Endothelial cell of umbilical vein (primary cell): ENCODE data around the gene CDK5RAP2. TPM values are rescaled to one million over a fixed set of nuclear protein-coding genes. Genes with fewer than 3 reads are reported as not detected.

Experiments
- BruUV-seq: library from RNA; stranded (reverse); fragments of 400-500 nt; replicated peaks from 2 replicates; lab custom pipeline; 2021; lab: Mats Ljungman, UMichigan
- CTCF ChIA-PET: fragments of 300-600, 350-600 bp; sonication (Branson Sonifier 250); formaldehyde crosslinking; loops from one replicate; lab custom pipeline; 2021; ENCODE audit warnings: antibody characterized with exemption, inconsistent platforms; lab: Charles Lee
- POLR2A ChIA-PET: fragments of 300-600, 350-600 bp; sonication (Branson Sonifier 250); formaldehyde crosslinking; loops from one replicate; lab custom pipeline; 2021; ENCODE audit warnings: antibody characterized with exemption, inconsistent platforms; lab: Charles Lee
- DNase-seq: peaks from one replicate; pipeline ENCODE4 v3.0.0-alpha.2; 2011; ENCODE audit warnings: low read depth, low spot score
- FAIRE-seq: peaks from 2 replicates; lab custom pipeline; 2011; peaks lifted over from hg19 to GRCh38; lab: Jason Lieb, UNC
- H2AFZ ChIP-seq: 2 replicates; pipeline ENCODE4 v1.6.0; 2012; ENCODE audit warnings: low read depth, low read length, control low read depth, inconsistent platforms
- H3K27ac ChIP-seq: 2 replicates; pipeline ENCODE4 v1.5.1; 2011; ENCODE audit warnings: low read depth, mild to moderate bottlenecking, control low read depth, low read length, moderate library complexity; ENCODE audit not compliant: insufficient read depth
- H3K27me3 ChIP-seq, 2 experiments: 2 replicates each; pipeline versions ENCODE4 v1.6.0 to v1.6.1; 2011; ENCODE audit warnings: low read length in 2 of 2, mixed read lengths in 1 of 2; ENCODE audit not compliant: control insufficient read depth in 2 of 2, insufficient read depth in 2 of 2
- H3K36me3 ChIP-seq, 2 experiments: 2 replicates in 1 of 2; 3 replicates in 1 of 2; pipeline ENCODE4 v1.5.1; 2011; ENCODE audit warnings: low read length in 2 of 2, mild to moderate bottlenecking in 1 of 2, moderate library complexity in 1 of 2; ENCODE audit not compliant: control insufficient read depth in 2 of 2, insufficient read depth in 2 of 2; ENCODE audit errors: extremely low read depth in 1 of 2
- H3K4me1 ChIP-seq: 3 replicates; pipeline ENCODE4 v1.5.1; 2011; ENCODE audit warnings: mild to moderate bottlenecking, low read length; ENCODE audit not compliant: control insufficient read depth, insufficient read depth; ENCODE audit errors: extremely low read depth
- H3K4me2 ChIP-seq: 2 replicates; pipeline ENCODE4 v1.6.1; 2011; ENCODE audit warnings: low read length, control low read depth, mixed read lengths; ENCODE audit not compliant: insufficient read depth
- H3K4me3 ChIP-seq, 3 experiments: fragments of 200-600 bp in 1 of 3; sonication (generic), shearing (Covaris generic) in 1 of 3; replicated peaks in 1 of 3; 2 replicates each; pipeline ENCODE4 v1.5.1; 2011 to 2016; ENCODE audit warnings: control low read depth in 3 of 3, low read length in 3 of 3, mild to moderate bottlenecking in 2 of 3, inconsistent platforms in 1 of 3, low read depth in 1 of 3, moderate library complexity in 1 of 3; ENCODE audit not compliant: insufficient read depth in 1 of 3
- H3K79me2 ChIP-seq: 2 replicates; pipeline ENCODE4 v1.6.0; 2012; ENCODE audit warnings: low read length, inconsistent platforms; ENCODE audit not compliant: control insufficient read depth, insufficient read depth
- H3K9ac ChIP-seq: replicated peaks from 2 replicates; pipeline ENCODE3; 2011; ENCODE audit warnings: low read length, control low read depth; ENCODE audit not compliant: insufficient read depth; ENCODE audit errors: extremely low read depth
- H3K9me1 ChIP-seq: replicated peaks from 3 replicates; pipeline ENCODE4 v1.6.0; 2011; ENCODE audit warnings: mild to moderate bottlenecking, low read length; ENCODE audit not compliant: control insufficient read depth, insufficient read depth; ENCODE audit errors: extremely low read depth
- H3K9me3 ChIP-seq: replicated peaks from 2 replicates; pipeline ENCODE4 v1.5.1; 2012; ENCODE audit warnings: low read length, inconsistent platforms; ENCODE audit not compliant: control insufficient read depth, insufficient read depth
- H4K20me1 ChIP-seq: replicated peaks from 2 replicates; pipeline ENCODE3; 2011; ENCODE audit warnings: mild to moderate bottlenecking, low read length; ENCODE audit not compliant: control insufficient read depth, insufficient read depth; ENCODE audit errors: extremely low read depth
- EZH2 ChIP-seq: IDR thresholded peaks from 2 replicates; pipeline ENCODE4 v1.6.1; 2012; ENCODE audit warnings: borderline replicate concordance, low read depth, mild to moderate bottlenecking, moderate library complexity, low read length, inconsistent platforms; ENCODE audit not compliant: severe bottlenecking
- FOS ChIP-seq: IDR thresholded peaks from 2 replicates; pipeline ENCODE4 v1.6.1; 2011; ENCODE audit warnings: mild to moderate bottlenecking, low read length, moderate library complexity, borderline replicate concordance; ENCODE audit not compliant: insufficient read depth
- GATA2 ChIP-seq: IDR thresholded peaks from 2 replicates; pipeline ENCODE4 v1.7.0; 2011; ENCODE audit warnings: low read depth, mild to moderate bottlenecking, moderate library complexity, mixed read lengths, low read length; ENCODE audit not compliant: insufficient read length, insufficient read depth
- JUN ChIP-seq: IDR thresholded peaks from 2 replicates; pipeline ENCODE4 v1.6.1; 2011; ENCODE audit warnings: borderline replicate concordance, low read depth; ENCODE audit not compliant: insufficient read length, insufficient read depth
- MYC ChIP-seq: IDR thresholded peaks from one replicate; pipeline ENCODE4 v1.6.1; 2011; ENCODE audit warnings: mild to moderate bottlenecking, low read depth, low read length
- POLR2A ChIP-seq: IDR thresholded peaks from 2 replicates; pipeline ENCODE4 v1.6.1; 2012; ENCODE audit warnings: low read depth, mild to moderate bottlenecking, control low read depth, low read length
- POLR2AphosphoS5 ChIP-seq: IDR thresholded peaks from 2 replicates; pipeline ENCODE4 v1.6.1; 2012; ENCODE audit warnings: low read depth, mild to moderate bottlenecking, control low read depth, low read length, moderate library complexity; ENCODE audit not compliant: insufficient read depth
- dilution Hi-C: fragments of 300-500 bp; cut with MboI; formaldehyde crosslinking; loops from one replicate; pipeline ENCODE4 v1.15.0; 2019; ENCODE audit warnings: low sequenced_read_pairs; ENCODE audit not compliant: extremely low pct_ligation_motif_present
- intact Hi-C: fragments of 100-400 bp; cut with micrococcal nuclease; formaldehyde crosslinking; loops from one replicate; pipeline ENCODE4 v1.10.0; 2022
- polyA plus RNA-seq, 4 experiments: library from polyadenylated mRNA; depleted of rRNA in 3 of 4; stranded (reverse) in 3 of 4; unstranded in 1 of 4; fragments of >200 nt; gene quantifications; 2 replicates each; pipeline versions ENCODE4 v1.2.1 to v1.2.3, GENCODE V29; 2011 to 2012; ENCODE audit warnings: missing spikeins in 1 of 4
- total RNA-seq: library from RNA; stranded (reverse); gene quantifications from 2 replicates; pipeline ENCODE4 v1.2.3, GENCODE V29; 2021
- TF ChIP-seq, protein P1 (sequence below), 2 donors: IDR thresholded peaks; 1 replicate in 1 of 2; 2 replicates in 1 of 2; pipeline ENCODE4 v1.5.1; 2011; ENCODE audit warnings: low read length in 2 of 2, mild to moderate bottlenecking in 2 of 2, moderate library complexity in 2 of 2, control low read depth in 1 of 2, inconsistent platforms in 1 of 2, low read depth in 1 of 2; ENCODE audit not compliant: insufficient read depth in 1 of 2; ENCODE audit errors: extremely low read depth in 1 of 2
- TF ChIP-seq, protein P2 (sequence below): IDR thresholded peaks from 2 replicates; pipeline ENCODE4 v1.6.1; 2011; ENCODE audit not compliant: insufficient read depth, insufficient read length

The CDK5RAP2 gene
- total and polyA plus RNA-seq, 2 donors (not counting 3 experiments of a cell fraction or from before 2014, with no cell fraction given): 17.5 to 56.7 TPM

DNA sequence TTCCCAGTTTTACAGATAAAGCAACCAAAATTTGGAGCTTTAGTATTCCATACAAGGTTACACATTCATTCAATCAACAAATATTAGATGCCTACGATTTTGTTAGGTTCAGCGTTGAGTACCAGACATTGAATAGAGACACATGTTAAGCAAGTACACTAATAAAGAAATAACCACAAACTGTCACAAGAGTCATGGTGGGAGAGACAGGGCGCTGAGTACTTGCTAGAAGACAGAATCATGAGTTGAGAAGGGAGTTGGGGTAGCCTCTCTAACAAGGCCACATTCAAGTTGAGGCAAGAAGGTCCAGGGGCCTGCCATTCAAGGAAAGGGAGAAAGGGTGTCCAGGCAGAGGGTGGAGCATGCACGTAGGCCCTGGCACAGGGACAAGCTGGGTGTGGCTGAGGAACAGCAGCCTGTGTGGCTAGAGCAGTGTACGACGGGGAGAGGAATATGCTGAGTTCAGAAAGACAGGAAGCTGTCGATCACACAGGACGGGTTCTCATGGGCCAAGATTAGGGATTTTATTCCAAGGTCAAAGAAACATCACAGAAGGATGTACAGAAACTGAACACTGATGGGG is 17.0 kb downstream of the CDK5RAP2 start:
- CTCF ChIA-PET: interaction anchor here (1.0 kb wide), 1 partner anchor 19 kb away, joined by 4 read pairs; no protein-coding TSS in a partner anchor

More for the DNA sequence above, 17.0 kb downstream of the CDK5RAP2 start:
- no peak overlapping the region for H3K4me2 ChIP-seq
- no peaks in the 10 kb centered on the region for H3K4me1 ChIP-seq
- FAIRE-seq (no peak), DNase-seq (no peak)
- no peaks in the 10 kb centered on the region for H3K9me1 ChIP-seq
- H3K27me3 ChIP-seq: no peaks in the 10 kb centered on the region
- H3K27ac ChIP-seq: no peak overlapping the region
- no peaks in the 10 kb centered on the region for H4K20me1 ChIP-seq
- H2AFZ ChIP-seq: no peak overlapping the region
- POLR2A ChIA-PET: no interaction called here
- intact Hi-C loops: no loop called here
- no peak overlapping the region for H3K4me3 ChIP-seq
- no peak overlapping the region for H3K9ac ChIP-seq
- H3K36me3 ChIP-seq: peaks cover 4 to 6% of the 10 kb centered on the region in 2 experiments
- no TSS peak for BruUV-seq
- H3K79me2 ChIP-seq: peaks cover 19% of the 10 kb centered on the region
- no peaks in the 10 kb centered on the region for H3K9me3 ChIP-seq
- no peak for TF ChIP-seq FOS
- TF ChIP-seq, protein P1, sequence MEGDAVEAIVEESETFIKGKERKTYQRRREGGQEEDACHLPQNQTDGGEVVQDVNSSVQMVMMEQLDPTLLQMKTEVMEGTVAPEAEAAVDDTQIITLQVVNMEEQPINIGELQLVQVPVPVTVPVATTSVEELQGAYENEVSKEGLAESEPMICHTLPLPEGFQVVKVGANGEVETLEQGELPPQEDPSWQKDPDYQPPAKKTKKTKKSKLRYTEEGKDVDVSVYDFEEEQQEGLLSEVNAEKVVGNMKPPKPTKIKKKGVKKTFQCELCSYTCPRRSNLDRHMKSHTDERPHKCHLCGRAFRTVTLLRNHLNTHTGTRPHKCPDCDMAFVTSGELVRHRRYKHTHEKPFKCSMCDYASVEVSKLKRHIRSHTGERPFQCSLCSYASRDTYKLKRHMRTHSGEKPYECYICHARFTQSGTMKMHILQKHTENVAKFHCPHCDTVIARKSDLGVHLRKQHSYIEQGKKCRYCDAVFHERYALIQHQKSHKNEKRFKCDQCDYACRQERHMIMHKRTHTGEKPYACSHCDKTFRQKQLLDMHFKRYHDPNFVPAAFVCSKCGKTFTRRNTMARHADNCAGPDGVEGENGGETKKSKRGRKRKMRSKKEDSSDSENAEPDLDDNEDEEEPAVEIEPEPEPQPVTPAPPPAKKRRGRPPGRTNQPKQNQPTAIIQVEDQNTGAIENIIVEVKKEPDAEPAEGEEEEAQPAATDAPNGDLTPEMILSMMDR (IDR thresholded peaks at IDR 0.05; ENCODE audit: extremely low read depth in 1 of 2, insufficient read depth in 1 of 2, low read depth in 1 of 2, low read length in 2 of 2): no peak
- no peak for TF ChIP-seq GATA2
- no peak for TF ChIP-seq POLR2AphosphoS5
- TF ChIP-seq EZH2: no peak
- no peak for TF ChIP-seq MYC
- no peak for TF ChIP-seq POLR2A
- TF ChIP-seq JUN: no peak
- TF ChIP-seq, protein P2, sequence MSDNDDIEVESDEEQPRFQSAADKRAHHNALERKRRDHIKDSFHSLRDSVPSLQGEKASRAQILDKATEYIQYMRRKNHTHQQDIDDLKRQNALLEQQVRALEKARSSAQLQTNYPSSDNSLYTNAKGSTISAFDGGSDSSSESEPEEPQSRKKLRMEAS: no peak
- dilution Hi-C loops: no loop called here
